ENCODE measurements around the gene CREB5.
A peak's percentile ranks its signal among the peaks of the same experiment; 100 is the strongest.
"Not testable (repeated sequence)": the region's sequence is repeated elsewhere in the genome, so short reads cannot be mapped to it uniquely, and the experiment has no call there.

Gene CREB5

GRCh38 chr7:28411876-28412662 lies at the start of gene CREB5:
TSS of gene CREB5 (plus strand) at chr7:28412518. CDS start at chr7:28412915, 397 bp downstream.
- DNase-seq: no peak

GRCh38 chr7:28362812-28363211 lies 49.5 kb upstream of the CREB5 start:
- DNase-seq: no peak

DNA sequence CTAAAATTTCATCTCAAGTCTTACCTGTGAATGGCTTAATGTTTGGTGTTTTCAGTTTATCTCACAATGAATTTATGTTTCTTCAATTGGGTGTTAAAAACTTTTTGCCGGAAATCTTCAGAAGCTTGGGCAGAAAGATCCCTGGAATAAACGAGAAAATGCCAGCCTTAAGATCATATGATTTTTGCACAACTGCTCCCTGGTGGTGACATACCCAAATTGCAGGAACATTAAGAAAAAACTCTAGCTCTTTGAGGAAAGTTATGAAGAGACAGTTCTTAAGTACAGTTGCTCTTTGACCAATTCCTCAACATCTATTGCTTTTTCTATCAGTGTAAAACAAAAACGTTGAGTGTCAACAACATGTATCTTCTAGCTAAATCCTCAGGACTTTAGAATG lies 48.2 kb upstream of the CREB5 start:
- DNase-seq: no peak

DNA sequence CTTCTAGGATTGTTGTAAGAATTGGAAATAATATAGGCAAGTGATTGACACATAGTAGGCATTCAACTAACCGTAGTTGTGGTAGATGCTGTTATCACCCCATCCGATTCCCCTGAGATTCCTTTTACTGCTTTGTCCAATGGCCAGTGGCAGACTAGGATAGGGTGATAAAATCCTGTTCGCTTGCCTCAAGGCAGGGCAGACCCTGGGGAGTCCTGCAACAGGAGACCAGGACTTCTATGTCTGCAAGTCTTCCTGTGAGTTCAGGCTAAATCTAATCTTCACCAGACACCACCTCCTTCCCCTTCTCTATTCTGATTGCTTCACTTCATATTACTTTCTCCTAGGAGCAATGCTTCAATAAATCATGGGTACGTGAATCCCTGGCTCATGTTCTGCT lies 42.8 kb upstream of the CREB5 start:
- no peak for DNase-seq

DNA sequence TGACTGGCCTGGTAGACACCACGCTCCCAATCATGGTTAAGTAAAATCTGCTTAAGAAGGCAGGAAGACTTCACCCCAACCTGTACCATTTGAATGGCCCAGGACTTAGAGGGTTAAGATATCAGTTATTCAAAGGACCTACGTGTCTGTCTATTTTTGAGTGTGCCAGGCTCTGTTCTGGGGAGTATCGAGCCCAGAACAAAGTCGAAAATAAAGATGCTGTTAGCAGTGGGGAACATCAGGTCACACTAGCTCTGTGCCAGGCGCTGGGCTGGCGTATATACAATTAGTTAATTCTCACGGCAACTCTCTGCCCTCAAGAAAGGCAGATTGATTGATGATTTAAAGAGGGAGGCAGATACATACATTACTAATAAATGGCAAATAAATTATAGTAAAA lies 40.5 kb upstream of the CREB5 start:
- no peak for DNase-seq

- DNase-seq: no peak
These were observed 38.3 kb upstream of the CREB5 start for GRCh38 chr7:28373990-28374389.

- DNase-seq: no peak
These were observed 36.6 kb upstream of the CREB5 start for GRCh38 chr7:28375729-28376128.

GRCh38 chr7:28376634-28377033 lies 35.7 kb upstream of the CREB5 start:
- no peak for DNase-seq

GRCh38 chr7:28378574-28379149 lies 33.7 kb upstream of the CREB5 start:
- DNase-seq: no peak

GRCh38 chr7:28381466-28381865 lies 30.9 kb upstream of the CREB5 start:
- no peak for DNase-seq

GRCh38 chr7:28382144-28382543 lies 30.2 kb upstream of the CREB5 start:
- no peak for DNase-seq

DNA sequence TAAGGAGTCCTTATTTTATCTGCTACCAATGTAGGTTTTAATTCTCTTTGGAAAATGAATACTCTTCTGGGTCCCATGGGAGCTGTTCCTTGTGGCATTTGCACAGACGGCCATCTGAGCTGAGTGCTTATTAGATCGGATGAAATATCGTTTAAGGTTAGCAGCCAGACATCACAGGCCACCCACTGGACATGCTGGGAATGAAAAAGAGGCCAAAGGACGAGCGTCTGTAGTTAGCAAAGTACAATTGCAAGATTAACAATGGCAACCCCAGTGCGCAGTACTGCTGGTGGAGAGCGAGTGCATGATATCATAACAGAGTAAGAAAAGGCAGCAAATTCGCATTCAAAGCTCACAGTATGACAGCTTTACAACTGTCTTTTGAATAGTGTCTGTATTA lies 28.3 kb upstream of the CREB5 start:
- DNase-seq: no peak

- peak; percentile 81 for DNase-seq
These were observed 22.6 kb upstream of the CREB5 start for GRCh38 chr7:28389504-28390395.

- DNase-seq: no peak
These were observed 21.9 kb upstream of the CREB5 start for GRCh38 chr7:28390426-28390825.

- DNase-seq: no peak
These were observed 20.0 kb upstream of the CREB5 start for GRCh38 chr7:28392289-28392688.

DNA sequence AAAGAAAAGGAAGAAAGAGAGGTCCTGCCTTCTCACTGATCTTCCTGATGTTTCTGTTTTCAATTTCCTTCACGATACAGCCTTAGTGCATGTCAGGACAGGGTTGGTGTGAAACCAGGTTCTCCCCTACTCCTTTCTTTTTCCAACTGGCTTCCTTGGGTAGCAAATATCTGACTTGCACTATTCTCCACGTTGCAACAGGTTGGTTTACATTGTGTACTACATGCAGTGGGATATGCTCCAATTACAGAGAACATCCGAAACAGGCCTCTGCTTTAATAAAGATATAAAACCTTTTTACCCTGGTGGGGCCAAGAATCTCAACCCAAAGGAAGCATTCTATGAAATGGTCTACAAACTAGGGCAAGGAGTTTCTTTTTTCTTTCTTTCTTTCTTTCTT lies 16.9 kb upstream of the CREB5 start:
- DNase-seq: no peak

DNA sequence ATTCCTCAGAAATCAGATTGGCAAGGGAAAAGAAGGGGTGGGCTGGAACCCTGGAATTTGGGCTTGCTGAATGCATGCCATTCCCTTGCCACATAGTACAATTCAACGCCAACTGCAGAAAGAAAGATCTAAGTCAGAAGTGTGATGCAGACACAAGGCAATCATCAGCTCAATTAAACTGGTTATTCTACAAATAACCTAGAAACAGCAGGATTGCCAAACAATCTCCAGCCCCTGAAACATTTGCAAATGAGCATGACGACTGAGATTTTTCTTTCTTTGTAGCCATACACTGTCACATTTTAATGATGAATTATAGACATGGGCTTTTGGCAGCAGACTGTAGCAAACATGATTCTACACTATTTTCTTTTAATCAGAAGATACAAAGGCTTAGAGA lies 16.5 kb upstream of the CREB5 start:
- no peak for DNase-seq

GRCh38 chr7:28397141-28397540 lies 15.2 kb upstream of the CREB5 start:
- DNase-seq: no peak

DNA sequence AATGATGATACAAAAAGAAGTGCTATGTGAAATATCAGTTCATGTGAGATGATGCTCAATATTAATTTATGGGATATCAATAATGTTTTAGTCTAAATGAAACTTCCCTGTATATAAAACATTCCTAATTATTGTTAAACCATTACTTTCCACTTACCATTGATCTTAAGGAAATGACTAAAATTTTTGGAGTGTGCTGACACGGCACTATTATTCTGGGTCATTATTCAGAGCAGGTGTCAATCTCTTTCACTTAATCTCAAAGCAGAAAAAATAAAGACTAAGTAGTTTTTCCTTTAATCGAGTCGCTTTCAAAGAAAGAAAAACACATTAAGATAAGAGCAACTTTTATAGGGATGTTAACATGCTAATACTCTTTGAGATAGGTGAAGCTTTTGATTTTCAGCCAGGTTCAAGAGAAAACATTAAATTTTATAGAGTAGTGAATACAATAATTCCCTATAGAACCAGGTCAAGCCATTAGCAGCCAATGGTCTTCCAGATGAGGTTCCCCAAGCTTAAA lies 11.4 kb upstream of the CREB5 start:
- DNase-seq: no peak

GRCh38 chr7:28401567-28401966 lies 10.8 kb upstream of the CREB5 start:
- DNase-seq: not testable (repeated sequence)

- no peak for DNase-seq
These were observed 6.7 kb upstream of the CREB5 start for GRCh38 chr7:28405662-28406061.

DNA sequence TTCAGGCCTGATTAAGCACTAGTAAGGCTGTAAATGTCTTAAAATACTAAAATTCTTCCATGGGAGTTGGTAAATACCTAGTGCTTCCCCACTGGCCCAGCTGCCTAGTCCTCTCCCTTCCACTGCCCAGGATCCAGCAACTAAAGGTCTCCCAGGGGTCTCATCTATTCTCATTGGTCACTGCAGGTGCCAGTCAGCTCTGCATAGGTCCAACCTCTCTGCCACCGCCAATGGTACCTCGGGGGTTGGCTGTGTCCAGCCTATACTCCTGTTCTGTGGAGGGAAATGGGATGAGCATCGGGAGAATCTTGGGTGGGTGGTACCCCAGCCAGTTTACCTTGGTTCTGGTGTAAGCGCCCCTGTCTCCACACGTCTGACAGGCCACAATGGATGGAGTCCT lies 6.1 kb upstream of the CREB5 start:
- DNase-seq: no peak

DNA sequence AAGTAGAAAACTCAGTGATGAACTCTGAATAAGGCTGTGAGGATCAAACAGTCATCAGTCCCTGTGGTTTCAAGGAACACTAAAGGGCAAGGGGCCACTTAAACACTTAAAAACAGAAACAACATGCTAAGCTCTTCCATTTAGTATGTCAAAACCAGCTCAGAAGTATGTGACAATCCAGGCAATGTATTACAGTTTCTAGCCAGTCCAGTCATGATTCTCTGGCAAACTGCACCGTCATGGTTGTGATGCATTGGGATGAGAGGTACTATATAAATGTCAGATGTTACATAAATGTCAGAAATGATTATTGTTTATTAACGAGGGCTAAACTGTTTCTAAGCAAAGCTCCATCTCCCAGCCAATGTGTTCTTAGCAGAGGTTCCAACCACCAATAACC lies 4.7 kb upstream of the CREB5 start:
- no peak for DNase-seq

Measured in NCI-H1105 treated with DMSO at 0.1 percent for 48 hours (cell line).